Measurements from ENCODE around the gene NHLH1. TPM values are rescaled to one million over a fixed set of nuclear protein-coding genes. Genes with fewer than 3 reads are reported as not detected.

Gene NHLH1
- total and polyA plus RNA-seq, 2 of the 4 experiments (the other 2 are of a cell fraction), result 0.14 TPM; not detected in 1

Small RNAs within 50 kb of the gene (microRNA-seq; reads per million reads assigned to microRNA genes)
- gene RF00019 (ENCODE audit: insufficient read depth, insufficient read length) (not detected), gene RNU4-42P (ENCODE audit: insufficient read depth, insufficient read length) (not detected)

Small RNAs within 50 kb of the gene (small RNA-seq; reads per million reads assigned to genes)
- gene RF00019 (0 reads per million in 5 experiments), gene RNU4-42P (0 reads per million in 5 experiments)

Other genes with a start within 250 kb of the NHLH1 start
- not detected in 2 replicates for gene ATP1A4, start 215.5 kb upstream of the NHLH1 start, total RNA-seq (2012; rRNA removed)
- gene ATP1A4, start 215.5 kb upstream of the NHLH1 start, polyA plus RNA-seq (2012; rRNA removed), result not detected in 2 replicates
- 0.18 TPM in 1 of 2 replicates, not detected in the other for gene CASQ1, start 176.5 kb upstream of the NHLH1 start, total RNA-seq (2012; rRNA removed)
- 0.10 and 0.21 TPM in 2 replicates for gene CASQ1, start 176.5 kb upstream of the NHLH1 start, polyA plus RNA-seq (2012; rRNA removed)
- 265 and 296 TPM in 2 replicates for gene PEA15, start 161.7 kb upstream of the NHLH1 start, total RNA-seq (2012; rRNA removed)
- gene PEA15, start 161.7 kb upstream of the NHLH1 start, polyA plus RNA-seq (2012; rRNA removed), result 710 and 754 TPM in 2 replicates
- 83.3 TPM in 2 replicates for gene DCAF8, start 104.5 kb upstream of the NHLH1 start, total RNA-seq (2012; rRNA removed)
- gene DCAF8, start 104.5 kb upstream of the NHLH1 start, polyA plus RNA-seq (2012; rRNA removed), result 74.9 and 83.8 TPM in 2 replicates
- 43.3 and 67.7 TPM in 2 replicates for gene PEX19, start 81.9 kb upstream of the NHLH1 start, total RNA-seq (2012; rRNA removed)
- gene PEX19, start 81.9 kb upstream of the NHLH1 start, polyA plus RNA-seq (2012; rRNA removed), result 37.7 and 44.5 TPM in 2 replicates
- gene COPA, start 23.8 kb upstream of the NHLH1 start, total RNA-seq (2012; rRNA removed), result 377 and 436 TPM in 2 replicates
- 201 and 204 TPM in 2 replicates for gene COPA, start 23.8 kb upstream of the NHLH1 start, polyA plus RNA-seq (2012; rRNA removed)
- 46.7 and 60.2 TPM in 2 replicates for gene NCSTN, start 23.7 kb upstream of the NHLH1 start, total RNA-seq (2012; rRNA removed)
- gene NCSTN, start 23.7 kb upstream of the NHLH1 start, polyA plus RNA-seq (2012; rRNA removed), result 182 and 194 TPM in 2 replicates
- 0.28 and 0.36 TPM in 2 replicates for gene VANGL2, start 33.5 kb downstream of the NHLH1 start, total RNA-seq (2012; rRNA removed)
- 3.2 and 3.6 TPM in 2 replicates for gene VANGL2, start 33.5 kb downstream of the NHLH1 start, polyA plus RNA-seq (2012; rRNA removed)
- not detected in 2 replicates for gene SLAMF6, start 156.2 kb downstream of the NHLH1 start, total RNA-seq (2012; rRNA removed)
- gene SLAMF6, start 156.2 kb downstream of the NHLH1 start, polyA plus RNA-seq (2012; rRNA removed), result not detected in 2 replicates
- not detected in 2 replicates for gene CD84, start 212.4 kb downstream of the NHLH1 start, total RNA-seq (2012; rRNA removed)
- not detected in 2 replicates for gene CD84, start 212.4 kb downstream of the NHLH1 start, polyA plus RNA-seq (2012; rRNA removed)